Measurements from ENCODE around the gene LRPAP1. TPM values are rescaled to one million over a fixed set of nuclear protein-coding genes. Genes with fewer than 3 reads are reported as not detected.
"Not testable (repeated sequence)": the region's sequence is repeated elsewhere in the genome, so short reads cannot be mapped to it uniquely, and the experiment has no call there.

Gene LRPAP1
- total and polyA plus RNA-seq, 2 donors = 52.5 to 67.7 TPM

GRCh38 chr4:3556244-3556867, 24.1 kb upstream of the LRPAP1 start:
- 74% methylated on average over 17 of the region's 17 CpGs for WGBS
- not testable (repeated sequence) for H3K4me3 ChIP-seq (ENCODE audit: low read length in 2 of 2); H3K36me3 ChIP-seq (ENCODE audit: control insufficient read depth in 2 of 2, insufficient read depth in 2 of 2, low read length in 1 of 2); H3K27ac ChIP-seq (ENCODE audit: low read depth in 1 of 2, low read length in 1 of 2); H3K9me3 ChIP-seq (ENCODE audit: control insufficient read depth in 2 of 2, insufficient read depth in 1 of 2, low read length in 1 of 2); H3K27me3 ChIP-seq (ENCODE audit: control insufficient read depth in 2 of 2, insufficient read depth in 1 of 2, low read length in 1 of 2); H3K4me1 ChIP-seq (ENCODE audit: control insufficient read depth in 2 of 2, insufficient read depth in 2 of 2, low read length in 2 of 2); DNase-seq (ENCODE audit: low read depth in 6 of 9, low spot score in 9 of 9)

GRCh38 chr4:3555459-3556070, 23.3 kb upstream of the LRPAP1 start:
- H3K27me3 ChIP-seq (ENCODE audit: control insufficient read depth in 2 of 2, insufficient read depth in 1 of 2, low read length in 1 of 2); DNase-seq (ENCODE audit: low read depth in 6 of 9, low spot score in 9 of 9); H3K27ac ChIP-seq (ENCODE audit: low read depth in 1 of 2, low read length in 1 of 2); H3K9me3 ChIP-seq (ENCODE audit: control insufficient read depth in 2 of 2, insufficient read depth in 1 of 2, low read length in 1 of 2); H3K4me1 ChIP-seq (ENCODE audit: control insufficient read depth in 2 of 2, insufficient read depth in 2 of 2, low read length in 2 of 2); H3K36me3 ChIP-seq (ENCODE audit: control insufficient read depth in 2 of 2, insufficient read depth in 2 of 2, low read length in 1 of 2); H3K4me3 ChIP-seq (ENCODE audit: low read length in 2 of 2): not testable (repeated sequence)
- 93% methylated on average over 18 of the region's 18 CpGs for WGBS

GRCh38 chr4:3551366-3551765, 19.1 kb upstream of the LRPAP1 start:
- not testable (repeated sequence) for H3K27ac ChIP-seq (ENCODE audit: low read depth in 1 of 2, low read length in 1 of 2); H3K4me1 ChIP-seq (ENCODE audit: control insufficient read depth in 2 of 2, insufficient read depth in 2 of 2, low read length in 2 of 2); H3K36me3 ChIP-seq (ENCODE audit: control insufficient read depth in 2 of 2, insufficient read depth in 2 of 2, low read length in 1 of 2); H3K4me3 ChIP-seq (ENCODE audit: low read length in 2 of 2); H3K9me3 ChIP-seq (ENCODE audit: control insufficient read depth in 2 of 2, insufficient read depth in 1 of 2, low read length in 1 of 2); DNase-seq (ENCODE audit: low read depth in 6 of 9, low spot score in 9 of 9); H3K27me3 ChIP-seq (ENCODE audit: control insufficient read depth in 2 of 2, insufficient read depth in 1 of 2, low read length in 1 of 2)
- 98% methylated on average over 5 of the region's 7 CpGs for WGBS

GRCh38 chr4:3550792-3551325, 18.6 kb upstream of the LRPAP1 start:
- not testable (repeated sequence) for H3K4me3 ChIP-seq (ENCODE audit: low read length in 2 of 2); H3K27me3 ChIP-seq (ENCODE audit: control insufficient read depth in 2 of 2, insufficient read depth in 1 of 2, low read length in 1 of 2); H3K4me1 ChIP-seq (ENCODE audit: control insufficient read depth in 2 of 2, insufficient read depth in 2 of 2, low read length in 2 of 2); H3K36me3 ChIP-seq (ENCODE audit: control insufficient read depth in 2 of 2, insufficient read depth in 2 of 2, low read length in 1 of 2); H3K27ac ChIP-seq (ENCODE audit: low read depth in 1 of 2, low read length in 1 of 2); DNase-seq (ENCODE audit: low read depth in 6 of 9, low spot score in 9 of 9); H3K9me3 ChIP-seq (ENCODE audit: control insufficient read depth in 2 of 2, insufficient read depth in 1 of 2, low read length in 1 of 2)
- 94% methylated on average over 12 of the region's 12 CpGs for WGBS

GRCh38 chr4:3550041-3550440, 17.8 kb upstream of the LRPAP1 start:
- not testable (repeated sequence) for H3K4me1 ChIP-seq (ENCODE audit: control insufficient read depth in 2 of 2, insufficient read depth in 2 of 2, low read length in 2 of 2); H3K27ac ChIP-seq (ENCODE audit: low read depth in 1 of 2, low read length in 1 of 2); H3K4me3 ChIP-seq (ENCODE audit: low read length in 2 of 2); DNase-seq (ENCODE audit: low read depth in 6 of 9, low spot score in 9 of 9); H3K9me3 ChIP-seq (ENCODE audit: control insufficient read depth in 2 of 2, insufficient read depth in 1 of 2, low read length in 1 of 2); H3K27me3 ChIP-seq (ENCODE audit: control insufficient read depth in 2 of 2, insufficient read depth in 1 of 2, low read length in 1 of 2); H3K36me3 ChIP-seq (ENCODE audit: control insufficient read depth in 2 of 2, insufficient read depth in 2 of 2, low read length in 1 of 2)
- WGBS = 96% methylated on average over 6 of the region's 6 CpGs

- not testable (repeated sequence) for H3K27me3 ChIP-seq (ENCODE audit: control insufficient read depth in 2 of 2, insufficient read depth in 1 of 2, low read length in 1 of 2); DNase-seq (ENCODE audit: low read depth in 6 of 9, low spot score in 9 of 9); H3K4me3 ChIP-seq (ENCODE audit: low read length in 2 of 2); H3K27ac ChIP-seq (ENCODE audit: low read depth in 1 of 2, low read length in 1 of 2); H3K36me3 ChIP-seq (ENCODE audit: control insufficient read depth in 2 of 2, insufficient read depth in 2 of 2, low read length in 1 of 2); H3K4me1 ChIP-seq (ENCODE audit: control insufficient read depth in 2 of 2, insufficient read depth in 2 of 2, low read length in 2 of 2); H3K9me3 ChIP-seq (ENCODE audit: control insufficient read depth in 2 of 2, insufficient read depth in 1 of 2, low read length in 1 of 2)
- 85% methylated on average over 4 of the region's 6 CpGs for WGBS
These were observed 17.4 kb upstream of the LRPAP1 start for GRCh38 chr4:3549694-3550001.

- not testable (repeated sequence) for H3K27me3 ChIP-seq (ENCODE audit: control insufficient read depth in 2 of 2, insufficient read depth in 1 of 2, low read length in 1 of 2); H3K9me3 ChIP-seq (ENCODE audit: control insufficient read depth in 2 of 2, insufficient read depth in 1 of 2, low read length in 1 of 2); H3K27ac ChIP-seq (ENCODE audit: low read depth in 1 of 2, low read length in 1 of 2); H3K4me3 ChIP-seq (ENCODE audit: low read length in 2 of 2); H3K36me3 ChIP-seq (ENCODE audit: control insufficient read depth in 2 of 2, insufficient read depth in 2 of 2, low read length in 1 of 2); H3K4me1 ChIP-seq (ENCODE audit: control insufficient read depth in 2 of 2, insufficient read depth in 2 of 2, low read length in 2 of 2); DNase-seq (ENCODE audit: low read depth in 6 of 9, low spot score in 9 of 9)
- WGBS = 90% methylated on average over 20 of the region's 21 CpGs
These were observed 16.9 kb upstream of the LRPAP1 start for GRCh38 chr4:3548991-3549693.

- 79% methylated on average over 4 of the region's 4 CpGs for WGBS
- not testable (repeated sequence) for DNase-seq (ENCODE audit: low read depth in 6 of 9, low spot score in 9 of 9); H3K4me3 ChIP-seq (ENCODE audit: low read length in 2 of 2); H3K27me3 ChIP-seq (ENCODE audit: control insufficient read depth in 2 of 2, insufficient read depth in 1 of 2, low read length in 1 of 2); H3K9me3 ChIP-seq (ENCODE audit: control insufficient read depth in 2 of 2, insufficient read depth in 1 of 2, low read length in 1 of 2); H3K27ac ChIP-seq (ENCODE audit: low read depth in 1 of 2, low read length in 1 of 2); H3K4me1 ChIP-seq (ENCODE audit: control insufficient read depth in 2 of 2, insufficient read depth in 2 of 2, low read length in 2 of 2); H3K36me3 ChIP-seq (ENCODE audit: control insufficient read depth in 2 of 2, insufficient read depth in 2 of 2, low read length in 1 of 2)
These were observed 14.5 kb upstream of the LRPAP1 start for GRCh38 chr4:3546721-3547120.

- not testable (repeated sequence) for H3K4me1 ChIP-seq (ENCODE audit: control insufficient read depth in 2 of 2, insufficient read depth in 2 of 2, low read length in 2 of 2); DNase-seq (ENCODE audit: low read depth in 6 of 9, low spot score in 9 of 9); H3K4me3 ChIP-seq (ENCODE audit: low read length in 2 of 2); H3K27me3 ChIP-seq (ENCODE audit: control insufficient read depth in 2 of 2, insufficient read depth in 1 of 2, low read length in 1 of 2); H3K9me3 ChIP-seq (ENCODE audit: control insufficient read depth in 2 of 2, insufficient read depth in 1 of 2, low read length in 1 of 2); H3K36me3 ChIP-seq (ENCODE audit: control insufficient read depth in 2 of 2, insufficient read depth in 2 of 2, low read length in 1 of 2); H3K27ac ChIP-seq (ENCODE audit: low read depth in 1 of 2, low read length in 1 of 2)
- WGBS = 93% methylated on average over 8 of the region's 8 CpGs
These were observed 13.1 kb upstream of the LRPAP1 start for GRCh38 chr4:3545351-3545750.

Data from thymus (tissue), 11 donors.